Smooth muscle cell (in vitro differentiated cells): ENCODE results near the gene CPVL. TPM values are rescaled to one million over a fixed set of nuclear protein-coding genes. Genes with fewer than 3 reads are reported as not detected.
"Not testable (repeated sequence)": the region's sequence is repeated elsewhere in the genome, so short reads cannot be mapped to it uniquely, and the experiment has no call there.

Experiments
- DNase-seq: peaks from one replicate; lab custom pipeline; 2025; ENCODE audit not compliant: unreplicated experiment; lab: John Stamatoyannopoulos, UW
- H2AFZ ChIP-seq: fragments of 200-600 bp; sonication (generic); 2 replicates; pipeline ENCODE4 v1.6.0; 2016; ENCODE audit warnings: antibody characterized with exemption, low read depth, mild to moderate bottlenecking
- H3F3A ChIP-seq: fragments of 200-600 bp; sonication (generic); 2 replicates; pipeline ENCODE4 v1.6.0; 2017; ENCODE audit warnings: antibody characterized with exemption, low read depth
- H3K27ac ChIP-seq: fragments of 200-600 bp; sonication (generic); 2 replicates; pipeline ENCODE4 v1.5.1; 2016; ENCODE audit warnings: low read depth, mild to moderate bottlenecking
- H3K27me3 ChIP-seq: fragments of 200-600 bp; sonication (generic); 2 replicates; pipeline ENCODE4 v1.6.1; 2016; ENCODE audit warnings: low read depth, mild to moderate bottlenecking
- H3K36me3 ChIP-seq: fragments of 200-600 bp; sonication (generic); 2 replicates; pipeline ENCODE4 v1.5.1; 2016; ENCODE audit warnings: low read depth
- H3K4me1 ChIP-seq: fragments of 200-600 bp; sonication (generic); 2 replicates; pipeline ENCODE4 v1.5.1; 2016; ENCODE audit warnings: low read depth
- H3K4me2 ChIP-seq: fragments of 200-600 bp; sonication (generic); 2 replicates; pipeline ENCODE4 v1.6.0; 2016; ENCODE audit warnings: mild to moderate bottlenecking
- H3K4me3 ChIP-seq: fragments of 200-600 bp; sonication (generic); 2 replicates; pipeline ENCODE4 v1.5.1; 2016; ENCODE audit warnings: mild to moderate bottlenecking
- H3K79me2 ChIP-seq: fragments of 200-600 bp; sonication (generic); 2 replicates; pipeline ENCODE4 v1.6.0; 2016; ENCODE audit warnings: low read depth, mild to moderate bottlenecking
- H3K9ac ChIP-seq: fragments of 200-600 bp; sonication (generic); 2 replicates; pipeline ENCODE4 v1.6.0; 2016; ENCODE audit warnings: low read depth
- H3K9me3 ChIP-seq: fragments of 200-600 bp; sonication (generic); replicated peaks from 2 replicates; pipeline ENCODE4 v1.5.1; 2016; ENCODE audit warnings: low read depth
- H4K20me1 ChIP-seq: fragments of 200-600 bp; sonication (generic); 2 replicates; pipeline ENCODE4 v1.6.0; 2016; ENCODE audit warnings: low read depth
- CTCF ChIP-seq: fragments of 200-600 bp; sonication (generic); IDR thresholded peaks from 2 replicates; pipeline ENCODE4 v1.5.1; 2017; ENCODE audit warnings: borderline replicate concordance, mild to moderate bottlenecking, antibody characterized with exemption; ENCODE audit not compliant: insufficient read depth, poor library complexity, severe bottlenecking
- WGBS: methylation state at CpG from one replicate; pipeline ENCODE4 v1.1.7; 2016; ENCODE audit warnings: low lambda C conversion rate; 5-methylcytosine and 5-hydroxymethylcytosine counted together
- polyA plus RNA-seq: library from polyadenylated mRNA; unstranded; fragments of >200 nt; fragmentation: Nextera tagmentation; extraction: Ambion mirVana; gene quantifications from 2 replicates; pipeline ENCODE4 v1.2.1, GENCODE V29; 2016
- total RNA-seq: library from RNA; depleted of rRNA; stranded (reverse); fragments of >200 nt; gene quantifications from 2 replicates; pipeline ENCODE4 v1.2.3, GENCODE V29; 2014

The CPVL gene
- total and polyA plus RNA-seq, 2 experiments from 2014 or later, result 7.2 to 29.8 TPM

- WGBS, result 53% methylated on average over 5 of the region's 5 CpGs
- no peak overlapping the region for H2AFZ ChIP-seq
- H3K9ac ChIP-seq, result no peak overlapping the region
- TF ChIP-seq CTCF, result no peak
- H3K4me3 ChIP-seq, result no peak overlapping the region
- no peak for DNase-seq
- no peaks in the 10 kb centered on the region for H3K9me3 ChIP-seq
- H3K4me2 ChIP-seq, result no peak overlapping the region
- peaks cover 11% of the 10 kb centered on the region for H3K27me3 ChIP-seq
- H3K36me3 ChIP-seq, result no peaks in the 10 kb centered on the region
- H3K27ac ChIP-seq, result no peak overlapping the region
- no peaks in the 10 kb centered on the region for H3K79me2 ChIP-seq
- H4K20me1 ChIP-seq, result no peaks in the 10 kb centered on the region
- peaks cover 5% of the 10 kb centered on the region for H3K4me1 ChIP-seq
- H3F3A ChIP-seq, result no peaks in the 10 kb centered on the region
Measured at GRCh38 chr7:29116361-29117200, 29.8 kb downstream of the CPVL start.

GRCh38 chr7:29115753-29116152 lies 30.6 kb downstream of the CPVL start:
- 63% methylated on average over 1 of the region's 1 CpG for WGBS
- Histone ChIP-seq H3K4me1 (peaks cover 5% of the 10 kb centered on the region), H3K9ac (no peak overlapping the region), H2AFZ (no peak overlapping the region), H3K4me2 (no peak overlapping the region), H3K27ac (no peak overlapping the region), H3F3A (no peaks in the 10 kb centered on the region), H3K36me3 (no peaks in the 10 kb centered on the region), H3K9me3 (no peaks in the 10 kb centered on the region), H3K4me3 (no peak overlapping the region), H3K79me2 (no peaks in the 10 kb centered on the region), H3K27me3 (peaks cover 11% of the 10 kb centered on the region), H4K20me1 (no peaks in the 10 kb centered on the region)
- no peak for DNase-seq
- TF ChIP-seq CTCF, result no peak

DNA sequence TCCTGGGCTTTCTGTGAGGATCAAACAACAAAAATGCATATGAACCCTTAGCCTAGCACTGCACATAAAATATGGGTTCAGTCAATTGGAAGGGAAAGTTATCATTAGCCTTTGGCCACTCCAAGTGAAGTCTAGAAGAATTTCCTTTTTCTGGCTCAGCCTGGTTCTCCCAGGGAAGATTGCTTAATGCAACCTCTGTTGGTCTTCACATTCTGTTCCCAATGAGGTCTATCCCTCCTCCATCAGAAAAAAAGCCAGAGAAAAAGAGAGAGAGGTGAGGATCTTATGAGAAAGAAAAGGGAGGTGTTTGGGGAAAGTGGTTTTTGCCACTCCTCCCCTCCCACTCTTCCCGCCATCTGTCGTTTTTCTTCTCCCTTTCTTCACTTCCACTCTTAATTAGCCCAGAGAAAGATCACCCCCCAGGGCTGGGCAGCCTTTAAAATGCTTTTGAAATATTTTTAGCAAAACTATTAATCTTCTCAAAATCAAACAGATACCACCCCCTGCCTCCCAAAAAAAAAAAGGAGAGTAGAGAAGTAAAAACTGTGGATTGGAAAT lies 31.1 kb downstream of the CPVL start:
- Histone ChIP-seq H3K79me2 (no peaks in the 10 kb centered on the region), H3K4me3 (no peak overlapping the region), H3K27me3 (peaks cover 11% of the 10 kb centered on the region), H3F3A (no peaks in the 10 kb centered on the region), H3K9ac (no peak overlapping the region), H2AFZ (no peak overlapping the region), H3K9me3 (no peaks in the 10 kb centered on the region), H3K36me3 (no peaks in the 10 kb centered on the region), H3K4me1 (peaks cover 5% of the 10 kb centered on the region), H3K27ac (no peak overlapping the region), H4K20me1 (no peaks in the 10 kb centered on the region), H3K4me2 (no peak overlapping the region)
- TF ChIP-seq CTCF, result no peak
- DNase-seq, result no peak
- 52% methylated on average over 2 of the region's 2 CpGs for WGBS

DNA sequence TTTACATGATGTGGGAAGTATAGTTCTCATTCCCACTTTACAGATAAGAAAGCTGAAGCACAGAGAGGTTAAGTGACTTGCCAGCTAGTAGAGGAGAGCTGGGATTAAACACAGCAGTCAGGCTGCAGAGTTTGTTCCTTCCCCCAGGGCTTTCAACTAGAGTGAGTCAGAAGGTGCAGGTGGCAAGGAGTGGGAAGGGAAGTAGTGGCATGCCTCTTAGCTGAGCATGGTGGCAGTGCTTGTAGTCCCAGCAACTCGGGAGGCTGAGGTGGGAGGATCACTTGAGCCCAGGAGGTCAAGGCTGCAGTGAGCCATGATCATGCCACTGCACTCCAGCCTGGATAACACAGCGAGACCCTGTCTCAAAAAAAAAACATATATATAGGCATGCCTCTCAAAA lies 32.1 kb downstream of the CPVL start:
- not testable (repeated sequence) for H3K27ac ChIP-seq, H3K4me1 ChIP-seq, H3F3A ChIP-seq, H2AFZ ChIP-seq, DNase-seq, H3K4me2 ChIP-seq, H3K79me2 ChIP-seq, H3K9me3 ChIP-seq, H4K20me1 ChIP-seq, H3K9ac ChIP-seq, H3K4me3 ChIP-seq, H3K36me3 ChIP-seq
- H3K27me3 ChIP-seq, result peaks cover 15% of the 10 kb centered on the region
- WGBS, result 77% methylated on average over 2 of the region's 2 CpGs
